NK-92 treated with Interleukin-12 subunit alpha and Interleukin-12 subunit beta, amount 100 ng/mL, for 24 hours (cell line): Measurements from ENCODE around the gene ANKLE1.

Experiments used
- DNase-seq: peaks from one replicate; lab custom pipeline; 2025; lab: John Stamatoyannopoulos, UW

Gene ANKLE1

DNA sequence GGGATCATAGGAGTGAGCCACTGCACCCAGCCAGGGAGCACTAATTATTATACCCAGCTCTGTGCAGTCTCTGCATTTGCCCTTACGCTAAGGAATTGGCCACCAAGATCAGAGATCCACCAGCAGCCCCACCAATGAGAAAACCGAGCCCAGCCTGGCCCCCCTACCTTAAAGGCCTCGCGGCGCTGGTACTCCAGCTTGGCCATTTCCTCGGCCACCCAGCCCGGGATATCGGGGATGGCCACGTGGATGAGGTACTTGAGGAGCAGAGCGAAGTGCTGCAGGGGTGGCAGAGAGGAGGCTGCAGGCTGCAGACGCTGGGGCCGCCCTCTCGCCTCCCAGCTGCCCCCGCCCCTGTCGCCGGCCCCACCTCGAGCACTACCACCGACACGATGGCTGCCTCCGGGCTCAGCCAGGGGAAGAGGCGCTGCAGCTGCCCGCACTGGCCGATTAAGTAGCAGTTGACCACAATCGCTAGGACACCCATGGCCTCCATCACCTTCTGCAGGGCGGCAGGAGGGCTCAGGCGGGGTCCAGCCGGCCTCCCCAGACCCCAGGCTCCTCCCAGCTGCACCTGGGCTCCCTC is 45.5 kb downstream of the ANKLE1 start:
- no peak for DNase-seq

- no peak for DNase-seq
Observed at GRCh38 chr19:17327654-17328516, 46.2 kb downstream of the ANKLE1 start.

- no peak for DNase-seq
Observed at GRCh38 chr19:17328517-17329365, 47.0 kb downstream of the ANKLE1 start.

DNA sequence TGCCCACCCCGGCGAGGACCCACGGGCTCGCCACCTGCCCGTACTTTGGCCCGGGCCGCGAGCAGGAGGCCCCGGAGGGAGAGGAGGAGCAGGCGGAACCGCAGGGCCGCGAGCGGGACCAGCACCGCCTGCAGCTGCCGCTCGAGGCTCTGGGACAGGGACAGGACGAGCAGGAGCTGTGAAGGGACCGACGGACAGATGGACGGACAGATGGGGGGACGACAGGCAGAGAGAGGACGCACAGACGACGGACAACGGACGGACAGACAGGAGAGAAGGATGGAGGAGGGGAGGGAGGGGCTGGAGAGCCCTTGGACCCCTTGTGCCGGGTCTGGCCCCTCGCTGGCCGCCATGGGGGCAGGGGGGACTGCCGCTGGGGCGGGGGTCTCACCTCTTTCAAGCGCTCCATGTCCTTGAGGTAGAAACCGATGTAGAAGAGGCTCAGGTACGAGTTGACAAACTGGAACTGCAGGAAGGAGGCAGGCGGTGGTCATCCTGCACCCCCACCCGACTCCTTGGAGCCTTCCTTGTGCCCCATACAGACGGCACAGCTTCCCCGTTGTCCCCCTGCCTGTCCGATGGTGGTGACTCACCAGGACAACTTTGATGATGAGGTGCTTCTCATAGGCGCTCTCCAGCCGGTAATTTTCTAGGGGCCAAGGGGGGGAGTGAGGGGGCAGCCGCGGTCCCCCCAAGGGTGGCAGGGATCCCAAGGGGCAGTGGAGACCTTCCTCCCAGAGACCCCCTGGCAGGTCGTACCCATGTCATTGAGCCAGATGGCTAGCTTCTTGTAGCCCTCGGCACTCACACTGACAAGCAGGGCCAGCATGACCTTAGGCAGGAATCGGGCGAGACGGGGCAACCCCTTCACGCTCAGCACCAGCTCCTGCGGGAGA is 47.9 kb downstream of the ANKLE1 start:
- no peak for DNase-seq

- DNase-seq, result no peak
Observed at GRCh38 chr19:17330262-17331044, 48.8 kb downstream of the ANKLE1 start.

DNA sequence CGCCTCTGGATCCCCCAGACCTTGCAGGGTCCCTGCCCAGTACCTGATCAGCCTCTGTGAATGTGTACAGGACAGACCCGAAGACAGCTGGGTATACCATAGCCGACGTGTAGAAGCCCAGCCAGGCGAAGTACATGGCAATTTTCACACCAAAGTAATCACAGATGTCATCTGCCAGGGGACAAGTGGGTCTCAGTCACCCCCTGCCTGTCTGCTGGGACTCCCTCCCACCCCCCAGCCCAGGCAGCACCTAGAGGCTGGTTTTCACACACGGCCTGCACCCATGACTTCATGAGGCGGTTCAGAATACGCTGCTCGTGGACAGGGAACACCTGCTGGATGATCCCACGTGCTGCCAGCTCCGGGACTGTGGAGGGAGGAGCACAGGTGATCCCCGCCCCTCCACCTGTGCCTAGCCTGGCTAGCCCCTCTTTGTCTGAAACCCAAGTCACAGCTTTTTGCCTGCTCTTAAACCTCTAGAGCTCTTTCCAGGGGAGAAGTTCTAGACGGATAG is 49.4 kb downstream of the ANKLE1 start:
- DNase-seq, result no peak

DNA sequence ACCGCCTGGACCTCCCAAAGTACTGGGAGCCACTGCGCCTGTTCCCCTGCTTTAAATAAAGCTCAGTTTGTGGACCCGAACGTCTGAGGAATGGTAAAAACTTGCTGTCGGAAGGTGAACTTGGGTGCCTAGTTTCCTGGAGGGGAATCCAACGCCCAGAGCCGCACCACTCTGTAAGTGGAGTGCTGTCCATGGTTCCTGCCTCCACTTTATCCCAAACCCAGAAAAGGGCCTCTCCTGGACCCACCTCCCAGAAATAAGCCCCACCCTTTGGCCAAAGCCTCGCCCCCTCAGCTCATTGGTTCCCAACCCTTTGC is 50.6 kb downstream of the ANKLE1 start:
- no peak for DNase-seq

DNA sequence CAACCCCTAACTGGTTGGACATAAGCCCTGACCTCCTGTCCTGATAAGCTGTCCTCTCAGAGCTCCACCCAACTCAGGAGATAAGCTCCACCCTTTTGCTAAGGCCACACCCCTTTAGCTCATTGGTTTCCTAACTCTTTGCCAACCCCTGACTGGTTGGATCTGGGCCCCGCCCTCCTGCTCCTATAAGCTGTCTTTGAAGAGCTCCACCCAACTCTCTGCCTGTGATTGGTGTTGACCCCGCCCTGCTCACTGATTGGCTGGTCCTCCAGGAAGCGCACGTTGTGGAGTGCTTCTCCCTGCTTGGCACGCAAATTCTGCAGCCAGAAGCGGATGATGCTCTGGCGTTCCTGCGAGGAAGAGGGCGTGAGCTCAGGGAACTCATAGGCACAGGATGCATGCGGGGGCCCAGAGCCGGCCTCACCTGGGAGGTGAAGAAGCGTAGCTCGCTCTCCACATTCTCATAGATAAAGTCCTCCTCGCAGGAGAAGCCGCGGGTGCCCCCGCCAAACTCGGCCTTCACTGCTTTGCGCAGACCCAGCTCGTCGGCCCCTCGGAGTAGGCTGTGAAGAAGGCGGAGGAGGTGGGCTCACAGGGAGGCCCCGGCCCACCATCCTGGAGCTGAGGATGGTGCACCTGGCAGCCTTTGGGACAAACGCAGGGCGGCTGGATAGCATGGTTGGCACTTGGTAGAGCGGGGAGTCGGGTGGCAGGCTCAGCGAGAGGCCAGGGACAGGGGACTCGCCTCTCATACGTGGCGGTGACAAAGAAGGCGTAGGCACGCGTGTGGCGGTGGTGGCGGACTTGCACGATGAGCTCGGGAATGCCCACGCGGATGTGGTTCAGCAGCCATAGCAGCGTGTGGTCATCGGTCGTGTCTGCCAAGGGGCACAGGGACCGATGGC is 51.2 kb downstream of the ANKLE1 start:
- peak; percentile 28 for DNase-seq

- DNase-seq, result peak; percentile 63
Observed at GRCh38 chr19:17333611-17334413, 52.1 kb downstream of the ANKLE1 start.

DNA sequence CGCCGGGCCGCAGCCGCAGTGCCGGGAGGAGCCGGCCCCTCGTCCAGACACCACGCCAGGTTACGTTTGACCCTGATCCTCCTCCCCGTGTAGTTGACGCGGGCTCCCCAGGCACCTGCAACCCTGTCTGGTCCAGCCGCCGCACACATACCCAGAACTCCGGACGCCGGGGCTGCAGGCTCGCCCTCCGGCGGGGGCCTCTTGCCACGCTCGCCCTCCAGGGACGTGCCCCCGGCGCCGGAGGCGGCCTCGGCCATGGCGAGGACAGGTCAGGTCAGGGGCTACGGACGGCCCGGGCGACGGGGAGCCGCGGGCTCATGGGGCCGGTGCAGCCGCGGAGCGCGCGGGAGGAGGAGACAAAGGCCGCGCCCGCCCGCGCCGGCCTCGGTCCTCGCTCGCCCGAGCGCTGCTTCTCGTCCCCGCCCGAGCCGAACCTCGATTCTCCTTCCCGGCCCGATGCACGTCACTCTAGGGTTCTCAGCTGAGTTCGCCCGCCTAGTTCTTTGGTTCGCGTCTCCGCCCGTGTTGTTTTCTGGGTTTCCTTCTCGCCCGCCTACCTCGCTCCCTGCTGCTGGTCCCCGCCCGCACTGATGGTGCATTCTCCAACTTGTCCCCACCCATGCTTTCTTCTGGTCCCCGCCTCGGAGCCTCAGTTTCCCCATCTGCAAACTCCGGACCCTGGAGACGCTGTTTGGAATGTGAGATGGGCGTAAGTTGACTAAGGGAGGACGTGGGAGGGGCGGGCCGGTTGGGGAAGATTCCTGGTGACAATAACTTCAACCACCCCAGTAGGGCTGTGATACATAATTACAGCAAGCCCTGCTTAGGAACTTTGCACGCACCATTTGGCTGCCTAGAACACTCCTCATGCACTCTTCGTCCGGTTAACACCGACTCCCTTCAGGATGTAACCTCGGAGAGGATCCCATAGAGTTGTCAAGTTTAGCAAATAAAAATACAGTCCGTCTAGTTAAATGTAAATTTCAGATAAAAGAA is 53.0 kb downstream of the ANKLE1 start, which contains the start of gene ANO8:
ANO8 (minus strand) TSS at position 442 of the 996 bp plus-strand sequence; CDS start at position 257, 185 bp downstream.
- DNase-seq, result peak; percentile 91

GRCh38 chr19:17335575-17335974 is 53.9 kb downstream of the ANKLE1 start:
- no peak for DNase-seq
